Mucosa of descending colon (tissue), 3 donors: ENCODE results near the gene FBXL17. TPM values are rescaled to one million over a fixed set of nuclear protein-coding genes. Genes with fewer than 3 reads are reported as not detected.
"Not testable (repeated sequence)": the region's sequence is repeated elsewhere in the genome, so short reads cannot be mapped to it uniquely, and the experiment has no call there.

Experiments
- ATAC-seq: fragments of 200-7000 bp; cut with Tn5 transposase; one replicate; pipeline ENCODE4 v1.9.1; 2020; ENCODE audit warnings: mild to moderate bottlenecking, moderate library complexity
- DNase-seq, 3 donors: peaks; one replicate each; pipeline ENCODE4 v3.0.0-alpha.2; 2020
- H3K36me3 ChIP-seq: fragments of 200-600 bp; one replicate; pipeline ENCODE4 v1.8.0; 2021; ENCODE audit warnings: low read depth, mild to moderate bottlenecking
- H3K4me1 ChIP-seq: fragments of 200-600 bp; one replicate; pipeline ENCODE4 v1.8.0; 2021; ENCODE audit warnings: low read depth, mild to moderate bottlenecking
- H3K4me3 ChIP-seq: fragments of 200-600 bp; one replicate; pipeline ENCODE4 v1.8.0; 2021; ENCODE audit warnings: mild to moderate bottlenecking
- H3K9me3 ChIP-seq: fragments of 200-600 bp; one replicate; pipeline ENCODE4 v1.8.0; 2021; ENCODE audit warnings: mild to moderate bottlenecking
- CTCF ChIP-seq: fragments of 200-600 bp; IDR thresholded peaks from one replicate; pipeline ENCODE4 v1.8.0; 2022; ENCODE audit warnings: antibody characterized with exemption, mild to moderate bottlenecking
- intact Hi-C, 2 donors: fragments of 100-400 bp; cut with DNase I in 1 of 2; cut with micrococcal nuclease in 1 of 2; formaldehyde crosslinking; loops; one replicate each; pipeline versions ENCODE4 v1.11.0 to v1.11.1; 2022; cut with DNase I, micrococcal nuclease
- total RNA-seq, 3 donors: library from RNA; stranded (reverse); fragmentation: NEBNext Ultra II Directional in 2 of 3; extraction: Animal tissue kit (Norgen Biotek cat#: 25700) in 2 of 3; gene quantifications; one replicate each; pipeline versions ENCODE4 v1.2.1 to v1.2.4, GENCODE V29; 2021 to 2023
- donor health status: DM: no; HTN: no; CAD: no; lungs with moderate emphysema.
- donor health status: DM: no; HTN: no; CAD: no.
- donor health status: DM: no; HTN: yes; CAD: no.

Gene FBXL17
- total RNA-seq, 3 donors from 2014 or later, result 22.8 to 25.6 (median 23.8) TPM

GRCh38 chr5:108418197-108418596, 36.3 kb upstream of the FBXL17 start:
- Histone ChIP-seq H3K4me1 (no peaks in the 10 kb centered on the region), H3K36me3 (no peaks in the 10 kb centered on the region), H3K9me3 (no peaks in the 10 kb centered on the region), H3K4me3 (no peak overlapping the region)
- ATAC-seq, result no peak
- DNase-seq, result no peak
- no peak for TF ChIP-seq CTCF
- intact Hi-C loops, result no loop called here

DNA sequence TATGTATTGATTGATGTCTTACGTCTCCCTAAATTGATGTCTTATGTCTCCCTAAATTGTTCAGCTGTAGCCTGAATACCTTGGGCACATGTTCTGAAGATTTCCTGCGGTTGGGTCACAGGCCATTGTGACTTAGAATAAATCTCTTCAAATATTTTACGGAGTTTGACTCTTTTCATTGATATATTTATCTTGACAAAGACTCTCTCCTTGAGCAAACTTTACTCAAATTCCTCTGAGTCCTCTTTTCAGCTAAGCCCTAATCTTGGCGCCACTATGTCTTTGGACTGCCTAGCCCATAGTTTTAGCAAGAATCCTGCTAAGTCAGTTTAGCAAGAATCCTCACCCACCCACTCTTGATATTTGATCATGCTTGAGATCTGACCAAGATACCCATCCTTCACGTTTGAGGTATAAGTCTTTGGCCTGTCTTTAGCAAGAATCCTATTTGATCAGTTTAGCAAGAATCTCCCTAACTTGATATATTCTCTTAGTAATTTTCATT, 35.3 kb upstream of the FBXL17 start:
- Histone ChIP-seq H3K36me3 (no peaks in the 10 kb centered on the region), H3K4me3 (no peak overlapping the region), H3K9me3 (no peaks in the 10 kb centered on the region), H3K4me1 (no peaks in the 10 kb centered on the region)
- no peak for TF ChIP-seq CTCF
- DNase-seq, result no peak
- intact Hi-C loops, result no loop called here
- no peak for ATAC-seq

GRCh38 chr5:108415726-108416125, 33.8 kb upstream of the FBXL17 start:
- no peak for TF ChIP-seq CTCF
- intact Hi-C loops, result no loop called here

DNA sequence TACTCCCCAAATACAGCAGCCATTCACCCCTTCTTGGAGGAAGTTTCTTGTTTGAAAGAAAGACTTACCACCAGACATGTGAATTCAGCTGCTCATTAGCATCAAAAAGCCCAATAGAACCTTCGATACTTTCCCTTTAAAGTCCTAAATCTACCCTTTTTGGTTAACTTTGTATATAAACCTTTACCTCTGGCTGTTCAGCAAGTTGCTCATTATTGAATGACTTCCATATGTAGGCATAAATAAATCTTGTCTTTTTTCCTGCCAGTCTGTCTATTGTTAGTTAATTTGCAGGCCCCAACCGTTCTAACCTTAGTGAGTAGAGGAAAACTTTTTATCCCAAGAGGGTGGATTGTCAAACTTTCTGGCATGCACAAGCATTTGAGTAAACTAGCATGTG, 27.9 kb upstream of the FBXL17 start:
- ATAC-seq (no peak), DNase-seq (no peak)
- no peaks in the 10 kb centered on the region for H3K36me3 ChIP-seq
- no peaks in the 10 kb centered on the region for H3K4me1 ChIP-seq
- intact Hi-C loops, result no loop called here
- H3K9me3 ChIP-seq, result no peaks in the 10 kb centered on the region
- TF ChIP-seq CTCF, result no peak
- H3K4me3 ChIP-seq, result no peak overlapping the region

More at GRCh38 chr5:108415726-108416125, 33.8 kb upstream of the FBXL17 start:
- H3K4me1 ChIP-seq, result no peaks in the 10 kb centered on the region
- H3K36me3 ChIP-seq, result no peaks in the 10 kb centered on the region
- H3K9me3 ChIP-seq, result no peaks in the 10 kb centered on the region
- ATAC-seq, result no peak
- H3K4me3 ChIP-seq, result no peak overlapping the region
- no peak for DNase-seq

GRCh38 chr5:108405201-108405600, 23.3 kb upstream of the FBXL17 start:
- intact Hi-C loops, H3K4me3 ChIP-seq, H3K4me1 ChIP-seq, H3K36me3 ChIP-seq, DNase-seq, H3K9me3 ChIP-seq, ATAC-seq: not testable (repeated sequence)

DNA sequence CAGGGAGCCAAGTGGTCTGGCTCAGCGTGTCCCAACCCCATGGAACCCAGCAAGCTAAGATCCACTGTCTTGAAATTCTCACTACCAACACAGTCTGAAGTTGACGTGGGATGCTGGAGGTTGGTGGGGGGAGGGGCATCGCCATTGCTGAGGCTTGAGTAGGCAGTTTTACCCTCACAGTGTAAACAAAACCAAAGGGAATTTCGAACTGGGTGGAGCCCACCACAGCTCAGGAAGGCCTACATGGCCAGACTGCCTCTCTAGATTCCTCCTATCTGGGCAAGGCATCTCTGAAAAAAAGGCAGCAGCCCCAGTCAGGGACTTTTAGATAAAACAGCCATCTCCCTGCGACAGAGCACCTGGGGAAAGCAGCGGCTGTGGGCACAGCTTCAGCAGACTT, 17.1 kb upstream of the FBXL17 start:
- H3K36me3 ChIP-seq, result no peaks in the 10 kb centered on the region
- H3K4me1 ChIP-seq, result no peaks in the 10 kb centered on the region
- TF ChIP-seq CTCF, result no peak
- no peaks in the 10 kb centered on the region for H3K9me3 ChIP-seq
- intact Hi-C loops, result no loop called here
- no peak for DNase-seq
- no peak overlapping the region for H3K4me3 ChIP-seq
- ATAC-seq, result no peak

DNA sequence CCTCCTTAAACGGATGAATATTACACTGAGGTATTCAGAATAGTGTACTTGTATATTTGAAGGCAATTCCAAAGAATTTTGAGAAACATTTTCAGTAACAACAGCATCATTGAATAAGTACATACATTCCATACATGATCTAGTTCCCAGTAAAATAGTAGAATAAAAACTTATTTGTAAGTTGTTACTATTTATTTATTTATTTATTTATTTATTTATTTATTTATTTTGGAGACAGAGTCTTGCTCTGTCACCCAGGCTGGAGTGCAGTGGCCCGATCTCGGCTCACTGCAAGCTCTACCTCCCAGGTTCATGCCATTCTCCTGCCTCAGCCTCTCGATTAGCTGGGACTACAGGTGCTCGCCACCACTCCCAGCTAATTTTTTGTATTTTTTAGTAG, 14.9 kb upstream of the FBXL17 start:
- ATAC-seq, H3K36me3 ChIP-seq, H3K4me3 ChIP-seq, DNase-seq, H3K9me3 ChIP-seq, intact Hi-C loops, H3K4me1 ChIP-seq: not testable (repeated sequence)
